ENCODE results near the gene NIPAL1.

GRCh38 chr4:48016141-48017107 lies at the start of gene NIPAL1, which contains the start of gene CNGA1:
- no peak for TF ChIP-seq POLR2A (IDR thresholded peaks at IDR 0.05; ENCODE audit: low read length)
- TF ChIP-seq GATA1 (IDR thresholded peaks at IDR 0.05; ENCODE audit: low read depth, low read length): no peak
